Loucy (cell line): ENCODE measurements around the gene CAPN2.

Source experiments
- CTCF ChIP-seq: fragments of 200-600 bp; sonication (generic); conservative IDR thresholded peaks from 2 replicates; pipeline ENCODE4 v1.5.1; 2014; ENCODE audit warnings: mild to moderate bottlenecking, antibody characterized with exemption, low read length
- EZH2phosphoT487 ChIP-seq: fragments of 200-600 bp; IDR thresholded peaks from 2 replicates; pipeline ENCODE4 v1.6.1; 2018; ENCODE audit warnings: antibody characterized with exemption, mild to moderate bottlenecking, moderate library complexity, borderline replicate concordance

DNA sequence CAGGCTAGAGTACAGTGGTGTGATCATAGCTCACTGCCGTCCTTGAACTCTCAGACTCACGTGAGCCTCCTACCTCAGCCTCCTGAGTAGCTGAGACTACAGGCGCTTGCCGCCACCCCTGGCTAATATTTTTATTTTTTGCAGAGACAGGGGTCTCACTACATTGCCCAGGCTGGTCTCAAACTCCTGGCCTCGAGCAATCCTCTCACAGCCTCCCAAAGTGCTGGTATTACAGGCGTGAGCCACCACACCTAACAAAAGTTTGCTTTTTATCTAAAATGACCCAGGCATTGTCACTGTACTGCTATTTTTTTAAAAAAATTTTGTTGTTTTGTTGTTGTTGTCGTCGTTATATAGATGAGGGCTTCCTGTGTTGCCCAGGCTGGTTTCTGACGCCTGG lies 46.4 kb downstream of the CAPN2 start:
- TF ChIP-seq CTCF: no peak
- no peak for TF ChIP-seq EZH2phosphoT487
